ENCODE results near the gene HTT. TPM values are rescaled to one million over a fixed set of nuclear protein-coding genes. Genes with fewer than 3 reads are reported as not detected.

The HTT gene
- total and polyA plus RNA-seq, 2 of the 8 experiments (the other 6 are each of a cell fraction or from before 2014, with no cell fraction given): 24.0 to 71.0 TPM

- peaks cover 10% of the 10 kb centered on the region; the same call in 1 of the 2 replicates for H3K23me2 ChIP-seq (ENCODE audit: low read depth, low read length)
- H4K8ac ChIP-seq (ENCODE audit: extremely low read depth, insufficient read depth, low read length): peak overlapping the region; percentile 18; the same call in 1 of the 2 replicates
- no peak overlapping the region for H2BK12ac ChIP-seq (ENCODE audit: low read depth, low read length)
- H3K56ac ChIP-seq (replicated peaks; ENCODE audit: insufficient read length, low read depth, low read length): no peak overlapping the region
- no peak for TF ChIP-seq ZNF274 (IDR thresholded peaks at IDR 0.05; ENCODE audit: borderline replicate concordance, extremely low read depth, low read length)
- H3K9me3 ChIP-seq (ENCODE audit: insufficient read depth in 2 of 2, low read depth in 1 of 2, low read length in 1 of 2): no peaks in the 10 kb centered on the region
- H4K20me1 ChIP-seq (replicated peaks in 1 of 2; ENCODE audit: control insufficient read depth in 1 of 2, insufficient read depth in 2 of 2, low read length in 2 of 2): no peaks in the 10 kb centered on the region
- no peaks in the 10 kb centered on the region for H3K79me1 ChIP-seq (ENCODE audit: low read depth, low read length)
- no peak overlapping the region for H3K18ac ChIP-seq (ENCODE audit: extremely low read depth, low read length)
- H2AK5ac ChIP-seq (ENCODE audit: low read depth, low read length): no peak overlapping the region
- no peaks in the 10 kb centered on the region for H3K36me3 ChIP-seq (ENCODE audit: control insufficient read depth in 2 of 4, insufficient read depth in 4 of 4, low read length in 3 of 4)
- H2BK120ac ChIP-seq (replicated peaks; ENCODE audit: low read depth, low read length): no peak overlapping the region
- no peak overlapping the region for H3K14ac ChIP-seq (ENCODE audit: insufficient read length)
- peaks cover 0 to 7% (median 1%) of the 10 kb centered on the region in 4 experiments; a peak in 3 of 7 replicates for H3K27me3 ChIP-seq (replicated peaks in 1 of 4; ENCODE audit: control insufficient read depth in 3 of 4, extremely low read depth in 1 of 4, insufficient read depth in 3 of 4, low read length in 3 of 4)
- POLR2A ChIA-PET (ENCODE audit: partially characterized antibody): no interaction called here
- H3K23ac ChIP-seq (ENCODE audit: insufficient read length): no peak overlapping the region
- no peak overlapping the region for H3K9ac ChIP-seq (replicated peaks in 1 of 4; ENCODE audit: extremely low read depth in 1 of 4, low read depth in 3 of 4, low read length in 3 of 4)
- H3K4me1 ChIP-seq (replicated peaks in 1 of 4; ENCODE audit: control insufficient read depth in 3 of 4, insufficient read depth in 4 of 4, low read length in 3 of 4): peaks cover 0 to 11% (median 3%) of the 10 kb centered on the region in 4 experiments; a peak in 5 of 7 replicates
- H3K4me2 ChIP-seq (ENCODE audit: insufficient read depth in 1 of 2, low read depth in 2 of 2, low read length in 2 of 2): no peak overlapping the region
- H3K4ac ChIP-seq (replicated peaks; ENCODE audit: insufficient read length, low read depth, low read length): no peak overlapping the region
- no peak for FAIRE-seq
- no peak overlapping the region for H3K27ac ChIP-seq (ENCODE audit: low read depth, low read length)
- no peak overlapping the region for H4K5ac ChIP-seq (ENCODE audit: insufficient read length, low read depth, low read length)
- CTCF ChIA-PET (ENCODE audit: partially characterized antibody): interaction anchor here (1.2 to 5.1 kb wide), 2 partner anchors 30 to 461 kb away, joined by 4 to 31 read pairs; no protein-coding TSS in a partner anchor
- no peak overlapping the region; the same call in 1 of the 2 replicates for H2BK20ac ChIP-seq (ENCODE audit: low read length)
- no peak overlapping the region for H2BK5ac ChIP-seq (ENCODE audit: low read depth, low read length)
- 96% methylated on average over 20 of the region's 24 CpGs; no CpG with 5 or more reads in 1 of the 2 experiments for WGBS, 2 experiments (ENCODE audit: extremely low coverage in 1 of 2, insufficient coverage in 1 of 2, insufficient read length in 1 of 2, insufficient replicate concordance in 2 of 2, low coverage in 1 of 2, low lambda C conversion rate in 2 of 2, missing lambda C conversion rate in 1 of 2)
- H4K91ac ChIP-seq (replicated peaks; ENCODE audit: insufficient read length, low read length): no peak overlapping the region
- no peaks in the 10 kb centered on the region for H3K79me2 ChIP-seq (ENCODE audit: control insufficient read depth in 1 of 2, insufficient read depth in 2 of 2, low read length in 2 of 2)
- no peak overlapping the region for H2BK15ac ChIP-seq (ENCODE audit: low read length)
- no peak overlapping the region for H3K4me3 ChIP-seq (ENCODE audit: extremely low read depth in 1 of 4, insufficient read depth in 2 of 4, low read depth in 3 of 4, low read length in 4 of 4)
- peak in 1 of 2 experiments; percentile 41 for DNase-seq (ENCODE audit: low read depth in 1 of 2, low spot score in 2 of 2)
- no peak overlapping the region for H2AFZ ChIP-seq (ENCODE audit: low read length)
Observed at GRCh38 chr4:3287972-3288570, 213.6 kb downstream of the HTT start.
